Esophagus (tissue), 2 donors: ENCODE measurements around the gene EXOG. TPM values are rescaled to one million over a fixed set of nuclear protein-coding genes. Genes with fewer than 3 reads are reported as not detected.

Experiments
- H3K27ac ChIP-seq, 2 donors: one replicate each; pipeline ENCODE4 v1.5.1; 2013; ENCODE audit warnings: low read depth in 2 of 2, mild to moderate bottlenecking in 2 of 2, inconsistent platforms in 1 of 2, low read length in 1 of 2, moderate library complexity in 1 of 2
- H3K27me3 ChIP-seq, 2 donors: one replicate each; pipeline ENCODE4 v1.6.1; 2013; ENCODE audit warnings: low read length in 2 of 2, control low read depth in 1 of 2, mild to moderate bottlenecking in 1 of 2; ENCODE audit not compliant: insufficient read depth in 2 of 2, control insufficient read depth in 1 of 2
- H3K36me3 ChIP-seq, 2 donors: one replicate each; pipeline ENCODE4 v1.6.1; 2013; ENCODE audit warnings: low read length in 1 of 2; ENCODE audit not compliant: control insufficient read depth in 2 of 2, insufficient read depth in 2 of 2
- H3K4me1 ChIP-seq, 2 donors: one replicate each; pipeline ENCODE4 v1.6.1; 2013; ENCODE audit warnings: low read length in 1 of 2; ENCODE audit not compliant: control insufficient read depth in 2 of 2, insufficient read depth in 2 of 2
- H3K4me3 ChIP-seq, 2 donors: one replicate each; pipeline ENCODE4 v1.5.1; 2013; ENCODE audit warnings: low read length in 2 of 2, mild to moderate bottlenecking in 2 of 2, low read depth in 1 of 2, moderate library complexity in 1 of 2
- H3K9me3 ChIP-seq, 2 donors: one replicate each; pipeline ENCODE4 v1.6.1; 2013; ENCODE audit warnings: mild to moderate bottlenecking in 2 of 2, low read depth in 1 of 2, low read length in 1 of 2, moderate library complexity in 1 of 2; ENCODE audit not compliant: control insufficient read depth in 2 of 2, insufficient read depth in 1 of 2
- WGBS, 2 donors: extraction: QIAGEN DNeasy Blood & Tissue Kit; methylation state at CpG; one replicate each; pipeline ENCODE4 v1.1.7; 2013; 5-methylcytosine and 5-hydroxymethylcytosine counted together
- polyA plus RNA-seq, 2 donors: library from polyadenylated mRNA; stranded (reverse); fragments of 200-250 nt; gene quantifications; one replicate each; pipeline ENCODE4 v1.2.3, GENCODE V29; 2013
- donor health status: healthy with polysubstance abuse.
- donor health status: Bipolar disorder and iron deficiency.

The EXOG gene
- polyA plus RNA-seq, 2 donors: 2.4 to 4.1 TPM

DNA sequence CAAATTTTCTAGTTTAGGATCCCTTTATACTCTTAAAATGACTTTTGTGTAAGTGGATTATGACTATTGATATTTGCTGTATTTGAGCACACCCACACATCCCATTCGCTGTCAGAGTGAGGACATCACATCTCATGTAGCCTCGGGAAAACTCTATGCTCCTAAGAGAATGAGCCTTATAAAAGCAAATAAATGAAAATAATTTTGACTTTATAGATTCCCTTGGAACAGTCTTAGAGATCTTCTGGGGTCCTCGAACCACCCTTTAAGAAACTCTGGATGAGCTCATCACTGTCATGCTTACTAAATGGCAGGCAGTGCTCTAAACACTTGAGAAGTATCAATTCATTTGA lies 16.1 kb upstream of the EXOG start:
- Histone ChIP-seq H3K4me1 (peaks cover 0 to 2% of the 10 kb centered on the region in 2 donors), H3K27ac (no peak overlapping the region), H3K4me3 (no peak overlapping the region), H3K27me3 (no peaks in the 10 kb centered on the region), H3K36me3 (peaks cover 13 to 23% of the 10 kb centered on the region in 2 donors), H3K9me3 (no peaks in the 10 kb centered on the region)
- 52 to 54% methylated on average over 3 of the region's 3 CpGs for WGBS, 2 donors

DNA sequence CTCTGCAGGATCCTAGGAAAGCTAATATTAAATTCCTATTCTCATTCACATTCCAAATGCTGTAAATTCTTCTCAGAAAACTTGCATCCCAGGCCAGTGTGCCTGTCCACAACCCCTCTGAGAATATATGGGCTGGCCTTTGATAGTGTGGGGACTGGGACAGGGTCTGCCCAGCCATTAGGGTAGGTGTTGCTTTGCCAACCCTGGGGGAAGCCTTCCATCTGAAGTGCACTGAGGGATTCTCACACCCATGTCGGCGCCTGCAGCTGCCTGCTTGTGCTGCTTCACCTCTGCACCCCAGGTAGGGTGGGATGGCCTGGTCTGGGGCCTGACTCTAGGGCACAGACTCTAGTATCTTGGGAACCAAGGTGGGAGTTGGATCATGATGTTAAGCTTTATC lies 15.2 kb upstream of the EXOG start:
- Histone ChIP-seq H3K36me3 (peaks cover 13 to 23% of the 10 kb centered on the region in 2 donors), H3K9me3 (no peaks in the 10 kb centered on the region), H3K27ac (no peak overlapping the region), H3K4me3 (no peak overlapping the region), H3K4me1 (peaks cover 0 to 2% of the 10 kb centered on the region in 2 donors), H3K27me3 (no peaks in the 10 kb centered on the region)
- 90 to 93% methylated on average over 2 of the region's 2 CpGs for WGBS, 2 donors

DNA sequence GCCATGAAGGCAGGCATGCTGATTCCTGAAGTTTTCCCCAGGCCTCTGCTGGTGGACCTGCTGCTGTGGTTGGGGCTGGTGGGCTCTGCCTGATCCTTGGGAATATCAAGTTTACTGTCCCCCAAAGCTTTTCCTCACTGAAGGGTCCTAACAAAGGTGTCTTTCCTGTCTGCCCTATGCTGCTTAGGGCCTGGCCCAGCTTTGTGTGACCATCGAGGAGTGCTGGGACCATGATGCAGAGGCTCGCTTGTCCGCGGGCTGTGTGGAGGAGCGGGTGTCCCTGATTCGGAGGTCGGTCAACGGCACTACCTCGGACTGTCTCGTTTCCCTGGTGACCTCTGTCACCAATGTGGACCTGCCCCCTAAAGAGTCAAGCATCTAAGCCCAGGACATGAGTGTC lies 13.2 kb upstream of the EXOG start:
- WGBS, 2 donors: 85 to 92% methylated on average over 10 of the region's 10 CpGs
- Histone ChIP-seq H3K9me3 (no peaks in the 10 kb centered on the region), H3K27me3 (no peaks in the 10 kb centered on the region), H3K4me3 (no peak overlapping the region), H3K4me1 (peaks cover 0 to 2% of the 10 kb centered on the region in 2 donors), H3K36me3 (peaks cover 13 to 20% of the 10 kb centered on the region in 2 donors), H3K27ac (no peak overlapping the region)

DNA sequence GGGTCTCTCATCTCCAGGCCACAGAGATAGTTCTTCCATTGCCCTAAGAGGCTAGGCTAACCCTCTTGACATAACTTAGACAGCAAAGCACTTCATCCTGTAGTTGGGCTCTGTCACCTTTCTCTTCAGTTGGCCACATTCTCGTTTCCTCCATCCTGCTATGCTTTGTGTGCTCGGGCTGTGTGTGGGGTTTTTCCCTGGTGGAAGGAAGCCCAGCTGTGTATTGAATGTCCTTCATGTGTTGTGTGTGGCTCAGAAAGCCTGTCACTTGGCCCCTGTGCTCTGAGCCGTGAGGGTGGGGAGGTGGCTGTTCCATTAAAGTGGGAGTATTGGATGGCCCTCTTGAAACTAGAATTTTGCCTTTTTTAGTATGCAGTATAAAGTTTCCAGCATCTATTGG lies 8.8 kb upstream of the EXOG start:
- 61 to 74% methylated on average over 3 of the region's 3 CpGs for WGBS, 2 donors
- H3K27me3 ChIP-seq: no peaks in the 10 kb centered on the region
- H3K4me1 ChIP-seq: no peaks in the 10 kb centered on the region
- no peak overlapping the region for H3K4me3 ChIP-seq
- peaks cover 5 to 8% of the 10 kb centered on the region in 2 donors for H3K36me3 ChIP-seq
- H3K27ac ChIP-seq: no peak overlapping the region
- H3K9me3 ChIP-seq: no peaks in the 10 kb centered on the region

DNA sequence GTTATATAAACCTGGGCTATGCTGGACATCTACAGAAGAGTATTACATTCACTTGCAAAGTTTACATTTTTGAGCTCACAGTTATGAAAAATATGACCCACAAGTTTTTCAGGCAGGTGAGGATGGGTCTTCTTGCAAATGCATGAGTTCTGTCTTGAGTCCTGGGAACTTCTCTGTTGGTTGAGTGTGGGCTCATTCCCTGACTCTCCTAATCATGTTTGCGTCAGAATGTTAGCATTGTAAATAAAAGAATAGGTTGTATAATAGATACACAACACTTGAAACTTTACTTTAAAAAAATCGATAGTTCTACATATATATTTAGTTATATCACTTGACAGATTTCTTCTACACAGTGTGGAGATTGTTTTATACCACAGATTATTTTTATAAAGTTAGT lies 7.2 kb upstream of the EXOG start:
- 83 to 92% methylated on average over 2 of the region's 2 CpGs for WGBS, 2 donors
- H3K4me3 ChIP-seq: no peak overlapping the region
- H3K4me1 ChIP-seq: no peaks in the 10 kb centered on the region
- H3K27me3 ChIP-seq: no peaks in the 10 kb centered on the region
- H3K27ac ChIP-seq: no peak overlapping the region
- no peaks in the 10 kb centered on the region for H3K36me3 ChIP-seq
- H3K9me3 ChIP-seq: no peaks in the 10 kb centered on the region

DNA sequence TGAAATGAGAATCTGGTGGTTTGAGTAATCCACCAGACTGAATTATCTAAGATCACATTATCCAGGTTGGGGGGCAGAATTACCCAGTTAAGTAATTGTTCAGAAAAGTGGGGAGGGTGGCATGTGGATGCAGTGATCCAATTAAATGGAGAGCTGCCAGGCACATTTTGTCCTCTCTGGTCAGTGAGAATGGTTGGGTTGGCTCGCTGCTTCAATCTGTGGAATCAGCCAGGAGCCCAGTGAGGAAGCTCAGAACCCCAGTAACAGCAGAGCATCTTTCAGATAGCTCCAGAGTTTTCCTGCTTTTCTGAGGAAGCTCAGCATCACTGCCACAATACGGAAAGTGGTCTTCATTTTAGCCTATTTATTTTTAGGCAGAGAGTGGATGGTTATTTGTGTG lies 6.4 kb upstream of the EXOG start:
- H3K27ac ChIP-seq: no peak overlapping the region
- H3K27me3 ChIP-seq: no peaks in the 10 kb centered on the region
- H3K4me3 ChIP-seq: no peak overlapping the region
- H3K4me1 ChIP-seq: no peaks in the 10 kb centered on the region
- no peaks in the 10 kb centered on the region for H3K9me3 ChIP-seq
- H3K36me3 ChIP-seq: no peaks in the 10 kb centered on the region
- WGBS, 2 donors: 95 to 97% methylated on average over 2 of the region's 2 CpGs

DNA sequence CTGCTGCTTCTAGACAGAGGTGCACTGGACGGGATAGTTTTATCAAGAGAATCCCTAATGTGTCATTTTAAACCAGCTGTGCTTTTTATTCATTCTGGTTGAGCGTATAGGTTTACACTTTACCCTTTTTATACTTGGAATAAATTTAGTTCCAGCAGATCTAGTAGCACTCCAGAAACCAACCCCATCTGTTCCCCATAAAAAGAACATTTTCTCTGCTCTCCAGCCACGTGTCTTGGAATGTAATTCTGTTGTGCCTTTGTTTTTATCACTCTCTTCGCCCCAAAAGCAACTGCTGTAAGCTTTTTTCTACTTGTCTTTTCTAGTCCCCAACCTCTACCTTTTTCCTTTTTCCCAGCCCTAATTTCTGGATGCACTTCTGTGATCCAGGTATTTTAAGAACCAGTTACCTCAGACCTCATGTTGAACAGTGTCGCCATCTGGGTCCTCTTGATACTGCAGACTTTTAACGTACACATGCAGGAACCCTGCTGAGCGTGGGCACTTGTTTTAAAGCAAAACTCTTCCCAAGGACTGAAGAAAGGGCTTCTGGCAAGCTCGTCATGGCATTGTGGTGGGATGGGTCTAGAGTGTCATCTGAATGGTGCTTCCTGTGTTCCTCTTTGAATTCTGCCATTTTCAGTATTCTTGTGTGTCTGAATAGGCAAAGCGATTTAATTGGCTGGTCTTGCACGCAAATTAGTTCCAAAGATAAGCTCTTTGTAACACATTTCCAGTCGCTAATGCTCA lies 5.7 kb upstream of the EXOG start:
- WGBS, 2 donors: 83 to 94% methylated on average over 11 of the region's 11 CpGs
- no peaks in the 10 kb centered on the region for H3K36me3 ChIP-seq

DNA sequence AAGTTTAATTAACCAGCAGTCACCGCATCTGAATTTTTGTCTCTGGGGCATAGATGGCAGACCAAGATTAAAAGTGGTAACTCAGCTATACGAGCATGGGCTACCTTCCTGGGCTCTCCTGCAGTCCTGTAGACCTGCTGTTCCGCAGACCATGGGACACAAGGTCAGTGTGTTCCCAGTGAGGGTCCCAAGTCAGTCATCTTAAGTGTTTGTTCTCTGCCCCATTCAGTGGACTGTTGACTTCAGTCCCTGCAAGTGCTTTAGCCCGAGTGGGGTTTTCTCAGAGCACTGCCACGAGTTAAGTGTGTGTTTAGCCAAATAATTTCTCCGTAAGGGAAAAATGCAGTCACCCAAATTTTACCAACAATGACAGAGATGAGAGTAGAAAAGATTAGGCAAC lies 4.9 kb upstream of the EXOG start:
- 92% methylated on average over 6 of the region's 6 CpGs for WGBS, 2 donors
- no peaks in the 10 kb centered on the region for H3K36me3 ChIP-seq
- no peaks in the 10 kb centered on the region for H3K9me3 ChIP-seq
- H3K4me3 ChIP-seq: no peak overlapping the region
- H3K27ac ChIP-seq: no peak overlapping the region
- H3K27me3 ChIP-seq: no peaks in the 10 kb centered on the region
- no peaks in the 10 kb centered on the region for H3K4me1 ChIP-seq

More for the DNA sequence above, 5.7 kb upstream of the EXOG start:
- H3K4me1 ChIP-seq: no peaks in the 10 kb centered on the region
- H3K27ac ChIP-seq: no peak overlapping the region
- H3K4me3 ChIP-seq: no peak overlapping the region
- H3K9me3 ChIP-seq: no peaks in the 10 kb centered on the region
- H3K27me3 ChIP-seq: no peaks in the 10 kb centered on the region

DNA sequence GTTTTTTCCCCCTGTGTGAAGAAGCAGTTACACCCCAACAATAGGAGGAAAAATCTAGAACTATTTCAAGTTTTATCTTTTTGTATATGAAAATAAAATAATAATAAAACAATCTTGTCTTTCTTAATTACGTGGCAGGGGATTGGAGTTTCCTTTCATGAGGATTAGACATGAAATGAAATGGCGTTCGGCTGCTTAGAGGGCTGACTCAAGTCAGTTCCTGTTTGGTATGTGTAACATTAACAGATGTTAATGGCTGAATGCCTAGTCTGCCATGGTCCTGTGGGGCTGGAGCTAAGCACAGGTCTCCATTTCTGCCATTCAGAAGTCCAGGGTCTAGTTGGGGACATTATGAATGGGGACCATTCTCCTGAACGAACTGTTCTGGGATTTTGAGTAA lies 3.1 kb upstream of the EXOG start:
- no peaks in the 10 kb centered on the region for H3K36me3 ChIP-seq
- no peak overlapping the region for H3K4me3 ChIP-seq
- H3K4me1 ChIP-seq: no peaks in the 10 kb centered on the region
- WGBS, 2 donors: 54 to 62% methylated on average over 4 of the region's 4 CpGs
- no peak overlapping the region for H3K27ac ChIP-seq
- H3K9me3 ChIP-seq: no peaks in the 10 kb centered on the region
- no peaks in the 10 kb centered on the region for H3K27me3 ChIP-seq

DNA sequence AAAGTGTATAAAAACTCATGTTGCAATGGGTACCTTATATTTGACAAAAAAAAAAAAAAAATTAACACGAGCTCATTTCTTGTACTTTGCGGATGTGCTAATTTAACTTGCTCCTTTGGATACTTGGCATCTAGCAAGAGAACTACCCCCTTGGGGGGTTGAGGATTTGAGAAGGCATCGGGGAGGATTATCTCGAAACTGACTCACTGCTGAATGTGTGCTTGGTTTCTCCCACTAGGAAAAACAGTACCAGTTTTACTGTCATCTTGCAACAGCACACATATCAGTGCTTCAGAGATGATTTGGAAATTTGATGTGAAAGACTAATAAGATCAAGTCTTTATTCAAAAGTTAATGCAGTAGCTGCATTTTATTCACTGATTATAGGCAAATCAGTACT lies 891 bp downstream of the EXOG start:
- H3K9me3 ChIP-seq: no peaks in the 10 kb centered on the region
- WGBS, 2 donors: 20 to 38% methylated on average over 4 of the region's 4 CpGs
- peak overlapping the region in 1 of 2 donors; percentile 67 for H3K4me3 ChIP-seq

More for the DNA sequence above, 891 bp downstream of the EXOG start:
- Histone ChIP-seq H3K27me3 (no peaks in the 10 kb centered on the region), H3K4me1 (no peaks in the 10 kb centered on the region), H3K27ac (no peak overlapping the region), H3K36me3 (no peaks in the 10 kb centered on the region)
